ENCODE measurements around the gene PLB1. TPM values are rescaled to one million over a fixed set of nuclear protein-coding genes. Genes with fewer than 3 reads are reported as not detected.

Gene PLB1
- total and polyA plus RNA-seq, 2 donors (not counting 1 experiment from before 2014, with no cell fraction given) = 0.25 to 0.51 TPM

- peak overlapping the region; percentile 73 for H2AFZ ChIP-seq (ENCODE audit: insufficient read depth, low read depth, low read length, poor library complexity, severe bottlenecking)
- TF ChIP-seq, protein P1, sequence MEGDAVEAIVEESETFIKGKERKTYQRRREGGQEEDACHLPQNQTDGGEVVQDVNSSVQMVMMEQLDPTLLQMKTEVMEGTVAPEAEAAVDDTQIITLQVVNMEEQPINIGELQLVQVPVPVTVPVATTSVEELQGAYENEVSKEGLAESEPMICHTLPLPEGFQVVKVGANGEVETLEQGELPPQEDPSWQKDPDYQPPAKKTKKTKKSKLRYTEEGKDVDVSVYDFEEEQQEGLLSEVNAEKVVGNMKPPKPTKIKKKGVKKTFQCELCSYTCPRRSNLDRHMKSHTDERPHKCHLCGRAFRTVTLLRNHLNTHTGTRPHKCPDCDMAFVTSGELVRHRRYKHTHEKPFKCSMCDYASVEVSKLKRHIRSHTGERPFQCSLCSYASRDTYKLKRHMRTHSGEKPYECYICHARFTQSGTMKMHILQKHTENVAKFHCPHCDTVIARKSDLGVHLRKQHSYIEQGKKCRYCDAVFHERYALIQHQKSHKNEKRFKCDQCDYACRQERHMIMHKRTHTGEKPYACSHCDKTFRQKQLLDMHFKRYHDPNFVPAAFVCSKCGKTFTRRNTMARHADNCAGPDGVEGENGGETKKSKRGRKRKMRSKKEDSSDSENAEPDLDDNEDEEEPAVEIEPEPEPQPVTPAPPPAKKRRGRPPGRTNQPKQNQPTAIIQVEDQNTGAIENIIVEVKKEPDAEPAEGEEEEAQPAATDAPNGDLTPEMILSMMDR (IDR thresholded peaks at IDR 0.05) = no peak
- no peak for TF ChIP-seq EZH2 (IDR thresholded peaks at IDR 0.05; ENCODE audit: borderline replicate concordance, insufficient read depth, low read depth, low read length, poor library complexity, severe bottlenecking)
- intact Hi-C loops (cut with micrococcal nuclease) = no loop called here
- H4K20me1 ChIP-seq (ENCODE audit: control insufficient read depth, insufficient read depth, low read length, poor library complexity, severe bottlenecking) = no peaks in the 10 kb centered on the region
- CTCF ChIA-PET = interaction anchor here (2.8 kb wide), 1 partner anchor 28 kb away, joined by 12 read pairs; no protein-coding TSS in a partner anchor
- H3K36me3 ChIP-seq (replicated peaks in 1 of 2; ENCODE audit: control extremely low read depth in 1 of 2, control insufficient read depth in 1 of 2, extremely low read depth in 1 of 2, insufficient read depth in 2 of 2, low read length in 1 of 2) = no peaks in the 10 kb centered on the region
- H3K4me2 ChIP-seq (replicated peaks; ENCODE audit: low read depth, low read length, poor library complexity, severe bottlenecking) = peak overlapping the region; percentile 57
- Mint-ChIP-seq H3K4me1 (peaks cover 47% of the 10 kb centered on the region), H3K4me3 (peak overlapping the region; percentile 73), H3K9me3 (ENCODE audit: insufficient read depth) (no peaks in the 10 kb centered on the region), H3K27me3 (peaks cover 4% of the 10 kb centered on the region), H3K27ac (peak overlapping the region; percentile 90)
- WGBS (ENCODE audit: insufficient coverage) = no CpG with 5 or more reads among the region's 2 CpGs
- peak overlapping the region; percentile 37 for H3K9ac ChIP-seq (ENCODE audit: low read length)
- ATAC-seq (ENCODE audit: low read depth) (no peak), DNase-seq (no peak)
- peaks cover 0 to 3% (median 0%) of the 10 kb centered on the region in 3 donors for H3K9me3 ChIP-seq (ENCODE audit: control extremely low read depth in 1 of 3, control insufficient read depth in 2 of 3, insufficient read depth in 1 of 3, low read length in 2 of 3)
- peak overlapping the region in 1 of 5 experiments; percentile 36 for H3K4me3 ChIP-seq (ENCODE audit: control extremely low read depth in 1 of 5, extremely low read depth in 1 of 5, insufficient read depth in 1 of 5, low read depth in 2 of 5, low read length in 4 of 5)
- no peaks in the 10 kb centered on the region for H3K79me2 ChIP-seq (ENCODE audit: control insufficient read depth, insufficient read depth, low read length)
- POLR2A ChIA-PET = interaction anchor here (0.6 kb wide), 1 partner anchor 167 kb away, joined by 4 read pairs; no protein-coding TSS in a partner anchor
- H3K4me1 ChIP-seq (ENCODE audit: control insufficient read depth in 2 of 2, insufficient read depth in 2 of 2, low read length in 2 of 2) = peaks cover 31 to 39% of the 10 kb centered on the region in 2 donors
- H3K27ac ChIP-seq (ENCODE audit: low read length in 2 of 2) = peak overlapping the region; percentile 27 to 31
- peaks cover 0 to 4% (median 0%) of the 10 kb centered on the region in 4 experiments for H3K27me3 ChIP-seq (replicated peaks in 1 of 4; ENCODE audit: control extremely low read depth in 1 of 4, control insufficient read depth in 3 of 4, insufficient read depth in 4 of 4, low read length in 3 of 4)
These were observed 126.2 kb downstream of the PLB1 start for GRCh38 chr2:28622101-28622499.

GRCh38 chr2:28623582-28624405 is 127.9 kb downstream of the PLB1 start:
- no peak for ATAC-seq (ENCODE audit: low read depth)
- no peak overlapping the region for H3K27ac ChIP-seq (ENCODE audit: low read length in 2 of 2)
- CTCF ChIA-PET = interaction anchor here (2.2 to 2.8 kb wide), 2 partner anchors 8 to 30 kb away, joined by 6 to 12 read pairs; no protein-coding TSS in a partner anchor
- Mint-ChIP-seq H3K4me3 (no peak overlapping the region), H3K9me3 (ENCODE audit: insufficient read depth) (no peaks in the 10 kb centered on the region), H3K27ac (no peak overlapping the region), H3K4me1 (peaks cover 47% of the 10 kb centered on the region), H3K27me3 (no peaks in the 10 kb centered on the region)
- no peak overlapping the region for H3K4me2 ChIP-seq (replicated peaks; ENCODE audit: low read depth, low read length, poor library complexity, severe bottlenecking)
- H3K79me2 ChIP-seq (ENCODE audit: control insufficient read depth, insufficient read depth, low read length) = no peaks in the 10 kb centered on the region
- H3K27me3 ChIP-seq (replicated peaks in 1 of 4; ENCODE audit: control extremely low read depth in 1 of 4, control insufficient read depth in 3 of 4, insufficient read depth in 4 of 4, low read length in 3 of 4) = peaks cover 0 to 4% (median 0%) of the 10 kb centered on the region in 4 experiments
- H3K36me3 ChIP-seq (replicated peaks in 1 of 2; ENCODE audit: control extremely low read depth in 1 of 2, control insufficient read depth in 1 of 2, extremely low read depth in 1 of 2, insufficient read depth in 2 of 2, low read length in 1 of 2) = no peaks in the 10 kb centered on the region
- DNase-seq = no peak
- no peak overlapping the region for H2AFZ ChIP-seq (ENCODE audit: insufficient read depth, low read depth, low read length, poor library complexity, severe bottlenecking)
- intact Hi-C loops (cut with micrococcal nuclease) = no loop called here
- no peak overlapping the region for H3K9ac ChIP-seq (ENCODE audit: low read length)
- H3K9me3 ChIP-seq (ENCODE audit: control extremely low read depth in 1 of 3, control insufficient read depth in 2 of 3, insufficient read depth in 1 of 3, low read length in 2 of 3) = peaks cover 0 to 3% (median 0%) of the 10 kb centered on the region in 3 donors
- POLR2A ChIA-PET = no interaction called here
- H3K4me3 ChIP-seq (ENCODE audit: control extremely low read depth in 1 of 5, extremely low read depth in 1 of 5, insufficient read depth in 1 of 5, low read depth in 2 of 5, low read length in 4 of 5) = no peak overlapping the region
- no peak for TF ChIP-seq EZH2 (IDR thresholded peaks at IDR 0.05; ENCODE audit: borderline replicate concordance, insufficient read depth, low read depth, low read length, poor library complexity, severe bottlenecking)
- TF ChIP-seq, protein P1 (IDR thresholded peaks at IDR 0.05) = no peak
- H3K4me1 ChIP-seq (ENCODE audit: control insufficient read depth in 2 of 2, insufficient read depth in 2 of 2, low read length in 2 of 2) = peaks cover 31 to 39% of the 10 kb centered on the region in 2 donors
- H4K20me1 ChIP-seq (ENCODE audit: control insufficient read depth, insufficient read depth, low read length, poor library complexity, severe bottlenecking) = no peaks in the 10 kb centered on the region
- 94% methylated on average over 7 of the region's 12 CpGs for WGBS (ENCODE audit: insufficient coverage)
